OCI-LY1 (cell line): Measurements from ENCODE around the gene GDF10.
A peak's percentile ranks its signal among the peaks of the same experiment; 100 is the strongest.

ENCODE experiments used
- CTCF ChIP-seq: fragments of 200-600 bp; sonication (generic), shearing (Covaris generic); IDR thresholded peaks from 2 replicates; pipeline ENCODE4 v1.5.1; 2017; ENCODE audit warnings: mild to moderate bottlenecking, antibody characterized with exemption, low read length, moderate library complexity, mixed read lengths
- EZH2 ChIP-seq: fragments of 200-600 bp; sonication (generic), shearing (Covaris generic); IDR thresholded peaks from 2 replicates; pipeline ENCODE4 v1.8.0; 2017; ENCODE audit warnings: borderline replicate concordance, mixed run types, mild to moderate bottlenecking, antibody characterized with exemption, low read length, moderate library complexity, mixed read lengths

- TF ChIP-seq CTCF, result peak; percentile 90
- no peak for TF ChIP-seq EZH2
Observed at GRCh38 chr10:47340608-47341170, 40.7 kb downstream of the GDF10 start.
